NT2/D1 (cell line): ENCODE results near the gene ZDHHC11.
"Not testable (repeated sequence)": the region's sequence is repeated elsewhere in the genome, so short reads cannot be mapped to it uniquely, and the experiment has no call there.

ENCODE experiments used
- SUZ12 ChIP-seq: IDR thresholded peaks from 2 replicates; pipeline ENCODE4 v1.6.1; 2011; ENCODE audit not compliant: insufficient read length, insufficient read depth; ENCODE audit errors: extremely low read depth
- YY1 ChIP-seq: IDR thresholded peaks from 2 replicates; pipeline ENCODE4 v1.6.1; 2011; ENCODE audit not compliant: insufficient read length, insufficient read depth
- ZNF274 ChIP-seq: IDR thresholded peaks from 2 replicates; pipeline ENCODE4 v1.6.1; 2011; ENCODE audit warnings: mild to moderate bottlenecking, low read depth, low read length

DNA sequence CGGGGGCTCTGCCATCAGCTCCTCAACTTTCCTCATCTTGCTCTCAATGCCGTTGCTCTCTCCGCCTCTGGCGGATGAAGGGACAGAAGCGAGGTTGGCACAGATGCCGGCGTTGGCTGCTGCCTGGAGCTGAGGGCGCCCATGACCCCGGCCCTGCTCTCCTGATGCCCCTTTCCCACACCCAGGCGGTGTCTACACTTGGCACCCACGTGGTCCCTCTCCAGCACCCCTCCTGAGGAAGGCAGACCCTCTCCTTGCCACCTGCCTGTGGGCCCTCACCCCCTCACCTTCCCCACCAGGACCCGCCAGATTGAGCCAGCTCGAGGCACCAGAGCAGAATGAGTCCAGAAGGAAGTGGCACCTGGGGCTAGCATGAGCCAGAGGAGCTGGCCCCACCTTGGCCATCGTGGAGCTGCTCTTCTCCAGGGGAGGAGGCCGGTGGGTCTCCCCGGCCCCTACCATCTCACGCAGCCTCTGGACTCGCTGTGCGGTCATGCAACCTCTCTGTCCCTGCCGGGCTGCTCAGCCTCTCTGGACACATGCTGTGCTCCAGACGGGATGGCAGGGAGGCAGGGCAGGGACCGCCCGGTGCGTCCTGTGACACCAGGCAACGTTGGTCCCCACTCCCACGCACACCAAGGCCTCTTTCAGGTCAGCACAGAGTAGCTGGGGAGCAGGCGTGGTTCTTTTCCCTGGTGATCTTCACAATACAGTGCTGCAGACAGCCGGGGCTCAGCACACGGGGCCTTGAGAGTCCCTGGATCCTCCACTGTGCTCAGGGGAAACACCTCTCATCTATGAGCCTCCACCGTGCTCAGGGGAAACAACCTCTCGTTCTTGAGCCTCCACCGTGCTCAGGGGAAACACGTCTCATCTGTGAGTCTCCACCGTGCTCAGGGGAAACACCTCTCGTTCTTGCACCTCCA is 4.8 kb downstream of the ZDHHC11 start:
- TF ChIP-seq SUZ12, ZNF274, YY1: not testable (repeated sequence)
